CMK (cell line): ENCODE results near the gene CCDC136.

Experiments used
- DNase-seq: peaks from one replicate; pipeline ENCODE4 v3.0.0-alpha.2; 2010; ENCODE audit warnings: low read depth

Gene CCDC136

GRCh38 chr7:128777156-128778123, 14.3 kb upstream of the CCDC136 start:
- no peak for DNase-seq

GRCh38 chr7:128778946-128779345, 12.8 kb upstream of the CCDC136 start:
- no peak for DNase-seq

GRCh38 chr7:128781126-128781525, 10.6 kb upstream of the CCDC136 start:
- DNase-seq, result no peak

- no peak for DNase-seq
These were observed 9.9 kb upstream of the CCDC136 start for GRCh38 chr7:128781851-128782250.

- DNase-seq, result no peak
These were observed 8.5 kb upstream of the CCDC136 start for GRCh38 chr7:128783143-128783861.

GRCh38 chr7:128785738-128786137, 6.0 kb upstream of the CCDC136 start:
- no peak for DNase-seq

- DNase-seq, result no peak
These were observed 3.0 kb upstream of the CCDC136 start for GRCh38 chr7:128788446-128789412.

- no peak for DNase-seq
These were observed 1.3 kb upstream of the CCDC136 start for GRCh38 chr7:128790315-128791041.

- no peak for DNase-seq
These were observed 182 bp downstream of the CCDC136 start for GRCh38 chr7:128791972-128792327.

- DNase-seq, result no peak
These were observed 858 bp downstream of the CCDC136 start for GRCh38 chr7:128792471-128793180.

- DNase-seq, result no peak
These were observed 1.4 kb downstream of the CCDC136 start for GRCh38 chr7:128793181-128793547.

- DNase-seq, result no peak
These were observed 2.3 kb downstream of the CCDC136 start for GRCh38 chr7:128794020-128794419.

- no peak for DNase-seq
These were observed 2.7 kb downstream of the CCDC136 start for GRCh38 chr7:128794436-128794835.

GRCh38 chr7:128795129-128795528, 3.4 kb downstream of the CCDC136 start:
- DNase-seq, result no peak

GRCh38 chr7:128796327-128796726, 4.6 kb downstream of the CCDC136 start:
- no peak for DNase-seq

GRCh38 chr7:128799451-128799850, 7.7 kb downstream of the CCDC136 start:
- DNase-seq, result no peak

GRCh38 chr7:128800567-128800966, 8.8 kb downstream of the CCDC136 start:
- DNase-seq, result no peak

- no peak for DNase-seq
These were observed 9.2 kb downstream of the CCDC136 start for GRCh38 chr7:128801003-128801402.

GRCh38 chr7:128801667-128802418, 10.1 kb downstream of the CCDC136 start:
- no peak for DNase-seq

- DNase-seq, result no peak
These were observed 12.7 kb downstream of the CCDC136 start for GRCh38 chr7:128804484-128804883.
